Renal pelvis (tissue), 4 donors: ENCODE results near the gene RUNX1. TPM values are rescaled to one million over a fixed set of nuclear protein-coding genes. Genes with fewer than 3 reads are reported as not detected.

Source experiments
- DNase-seq: peaks from one replicate; pipeline ENCODE4 v3.0.0-alpha.2; 2013
- polyA plus RNA-seq, 3 donors: library from polyadenylated mRNA; unstranded; fragments of 120-200 nt; gene quantifications; one replicate each; pipeline ENCODE4 v1.2.1, GENCODE V29; 2013; ENCODE audit not compliant: insufficient read length in 3 of 3

Gene RUNX1
- polyA plus RNA-seq, 3 donors, result 2.2 to 3.1 (median 2.6) TPM

- no peak for DNase-seq
These were observed 14.5 kb upstream of the RUNX1 start for GRCh38 chr21:35063428-35064172.

DNA sequence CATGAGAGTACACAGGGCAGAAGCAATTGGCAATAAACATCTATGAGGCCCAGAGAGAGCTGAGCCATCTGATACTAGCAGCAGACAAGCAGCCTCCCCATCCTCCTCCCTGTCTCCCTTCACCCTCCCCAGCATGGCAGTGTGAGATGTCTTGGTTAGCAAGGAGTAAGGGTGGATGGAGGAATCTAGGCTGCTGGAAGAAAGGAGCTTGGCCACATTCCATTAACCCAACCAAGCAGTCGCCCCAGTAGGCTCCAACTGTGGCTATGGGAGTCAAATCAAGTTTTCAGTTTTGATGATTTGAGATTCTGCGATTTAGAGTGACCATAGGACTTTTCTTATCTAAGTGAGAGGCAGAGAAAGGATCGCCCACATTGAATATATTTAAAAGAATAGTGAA is 12.9 kb upstream of the RUNX1 start:
- no peak for DNase-seq

DNA sequence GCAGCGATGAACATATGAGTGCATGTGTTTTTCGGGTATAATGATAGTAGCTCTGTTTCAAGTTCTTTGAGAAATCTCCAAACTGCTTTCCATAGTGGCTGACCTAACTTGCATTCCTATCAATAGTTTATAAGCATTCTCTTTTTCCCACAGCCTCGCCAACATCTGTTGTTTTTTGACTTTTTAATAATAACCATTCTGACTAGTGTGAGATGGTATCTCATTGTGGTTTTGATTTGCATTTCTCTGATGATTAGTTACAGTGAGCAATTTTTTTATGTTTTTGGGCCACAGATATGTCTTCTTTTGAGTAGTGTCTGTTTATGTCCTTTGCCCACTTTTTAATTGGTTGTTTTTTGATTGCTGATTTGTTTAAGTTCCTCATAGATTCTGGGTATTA is 10.6 kb upstream of the RUNX1 start:
- no peak for DNase-seq

- no peak for DNase-seq
These were observed 9.0 kb upstream of the RUNX1 start for GRCh38 chr21:35058058-35058457.

GRCh38 chr21:35057428-35057827 is 8.3 kb upstream of the RUNX1 start:
- no peak for DNase-seq

DNA sequence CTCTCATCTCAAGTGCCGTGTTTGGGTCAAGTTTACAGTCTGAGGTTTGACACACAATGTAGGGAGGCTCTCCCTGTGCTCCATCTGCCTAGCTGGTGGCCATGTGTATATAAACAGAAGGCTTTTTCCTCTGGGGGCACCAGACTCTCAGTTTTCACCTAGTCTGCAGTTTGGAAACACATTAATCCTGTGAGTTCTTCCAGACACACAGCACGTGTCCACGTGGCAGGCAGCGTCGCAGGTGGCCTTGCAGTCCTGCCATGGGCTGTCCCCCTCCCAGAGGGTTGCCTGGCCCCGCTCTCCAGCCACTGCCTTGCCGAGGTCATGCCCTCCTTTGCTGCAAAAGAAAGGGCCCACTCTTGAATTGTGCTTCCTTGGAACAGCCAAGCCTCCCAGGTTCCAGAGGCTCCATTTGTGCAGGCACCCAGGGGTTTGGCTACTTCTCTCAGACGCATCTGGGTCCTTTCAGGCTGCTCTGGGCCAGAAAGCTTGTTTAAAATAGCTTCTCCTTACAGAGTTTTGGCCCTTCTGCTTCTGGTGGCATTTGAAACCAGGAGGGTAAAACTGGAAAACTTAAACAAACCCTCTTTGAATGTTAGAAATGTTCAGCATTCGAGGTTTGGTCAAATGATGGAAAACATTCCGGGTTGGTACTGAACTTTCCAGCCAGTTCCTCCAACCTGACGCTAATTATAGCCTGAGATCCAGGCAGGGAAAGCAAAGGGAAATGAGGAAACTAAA is 4.4 kb upstream of the RUNX1 start:
- no peak for DNase-seq

GRCh38 chr21:35052801-35053200 is 3.7 kb upstream of the RUNX1 start:
- DNase-seq, result no peak

GRCh38 chr21:35051287-35051818 is 2.3 kb upstream of the RUNX1 start:
- no peak for DNase-seq

DNA sequence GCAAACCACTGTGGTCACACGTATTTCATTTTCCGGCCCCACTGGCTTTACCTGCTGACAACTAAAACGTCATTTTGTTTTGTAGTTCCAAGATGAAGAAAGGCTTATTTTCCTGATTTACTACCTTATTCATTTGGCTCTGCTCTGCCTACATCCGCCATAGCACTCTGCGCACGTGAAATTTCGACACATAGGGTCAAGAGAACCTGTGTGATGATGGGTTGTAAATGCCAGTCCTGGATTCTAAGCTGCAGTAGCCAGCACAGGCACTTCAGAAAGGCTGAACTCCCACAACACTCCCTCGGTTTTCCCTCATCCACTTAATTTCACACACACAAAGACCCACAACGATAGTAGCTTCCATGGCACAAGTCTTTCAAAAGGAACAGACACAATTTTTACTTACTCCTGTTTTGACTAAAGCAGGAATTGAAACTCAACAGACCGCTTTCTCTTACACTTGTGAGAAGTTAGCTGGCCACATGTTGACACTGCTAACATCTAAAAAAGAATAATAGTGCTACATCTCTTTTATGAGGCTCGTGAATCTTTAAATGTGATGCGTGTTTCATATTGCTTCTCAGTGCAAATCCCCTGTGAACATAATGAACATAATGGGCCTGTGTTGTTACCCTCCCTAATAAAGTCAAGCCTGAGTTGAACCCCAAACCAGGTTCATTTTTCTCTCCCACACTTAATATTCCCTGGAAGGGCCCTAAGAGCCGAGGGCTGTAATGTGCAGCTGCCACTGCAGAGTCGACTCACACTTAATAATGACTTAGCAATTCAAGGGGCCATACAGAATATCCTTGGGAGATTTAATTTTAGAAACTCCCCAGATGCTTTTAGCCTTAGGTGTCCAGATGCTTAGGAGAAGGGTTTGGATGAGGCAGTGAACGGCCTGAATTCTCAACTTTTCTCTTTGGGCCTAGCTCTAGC is 1.5 kb upstream of the RUNX1 start:
- DNase-seq, result no peak

DNA sequence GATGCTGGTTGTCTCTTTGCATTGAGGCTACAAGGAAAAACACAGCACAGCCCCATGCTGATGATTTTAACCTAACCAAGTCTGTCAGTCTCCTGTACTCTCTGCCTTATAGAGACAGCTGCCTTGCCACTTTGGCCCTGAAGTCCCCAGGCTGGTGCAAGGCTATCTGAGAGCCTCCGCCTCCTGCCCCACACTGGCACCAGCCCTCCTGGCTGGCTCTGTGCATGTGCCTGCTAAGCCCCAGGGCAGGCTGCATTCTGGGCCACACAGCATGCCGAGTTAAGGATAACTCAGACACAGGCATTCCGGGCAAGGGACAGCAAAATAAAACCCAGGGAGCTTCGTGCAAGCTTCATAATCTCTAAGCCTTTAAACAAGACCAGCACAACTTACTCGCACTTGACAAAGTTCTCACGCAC is 910 bp downstream of the RUNX1 start:
- no peak for DNase-seq

- DNase-seq, result no peak
These were observed 2.2 kb downstream of the RUNX1 start for GRCh38 chr21:35046880-35047229.

- no peak for DNase-seq
These were observed 2.9 kb downstream of the RUNX1 start for GRCh38 chr21:35046263-35046624.

- DNase-seq, result no peak
These were observed 3.4 kb downstream of the RUNX1 start for GRCh38 chr21:35045542-35046262.

GRCh38 chr21:35044770-35045541 is 4.1 kb downstream of the RUNX1 start:
- no peak for DNase-seq

GRCh38 chr21:35044128-35044527 is 5.0 kb downstream of the RUNX1 start:
- DNase-seq, result no peak

- DNase-seq, result no peak
These were observed 5.6 kb downstream of the RUNX1 start for GRCh38 chr21:35043549-35043948.

GRCh38 chr21:35042836-35043235 is 6.3 kb downstream of the RUNX1 start:
- no peak for DNase-seq

DNA sequence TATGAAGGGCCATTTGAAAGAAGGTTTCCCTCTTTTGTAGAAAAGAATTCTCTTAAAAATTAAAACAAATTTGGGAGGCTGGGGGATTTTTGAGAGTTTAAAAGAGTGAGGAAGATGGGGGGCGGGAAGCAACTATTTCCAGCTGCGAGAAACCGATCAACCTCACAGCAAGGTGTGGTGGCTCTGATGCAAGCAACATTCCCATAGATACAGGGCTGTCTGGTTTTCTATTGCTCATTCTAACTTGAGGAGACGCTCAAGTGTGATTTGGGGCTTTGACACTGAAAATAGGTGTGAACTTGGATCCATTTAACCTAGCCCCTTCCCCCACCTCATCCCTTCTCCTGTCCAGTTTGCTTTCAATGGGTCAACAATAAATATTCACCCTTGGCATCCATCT is 7.2 kb downstream of the RUNX1 start:
- no peak for DNase-seq

- DNase-seq, result no peak
These were observed 8.0 kb downstream of the RUNX1 start for GRCh38 chr21:35041122-35041521.

DNA sequence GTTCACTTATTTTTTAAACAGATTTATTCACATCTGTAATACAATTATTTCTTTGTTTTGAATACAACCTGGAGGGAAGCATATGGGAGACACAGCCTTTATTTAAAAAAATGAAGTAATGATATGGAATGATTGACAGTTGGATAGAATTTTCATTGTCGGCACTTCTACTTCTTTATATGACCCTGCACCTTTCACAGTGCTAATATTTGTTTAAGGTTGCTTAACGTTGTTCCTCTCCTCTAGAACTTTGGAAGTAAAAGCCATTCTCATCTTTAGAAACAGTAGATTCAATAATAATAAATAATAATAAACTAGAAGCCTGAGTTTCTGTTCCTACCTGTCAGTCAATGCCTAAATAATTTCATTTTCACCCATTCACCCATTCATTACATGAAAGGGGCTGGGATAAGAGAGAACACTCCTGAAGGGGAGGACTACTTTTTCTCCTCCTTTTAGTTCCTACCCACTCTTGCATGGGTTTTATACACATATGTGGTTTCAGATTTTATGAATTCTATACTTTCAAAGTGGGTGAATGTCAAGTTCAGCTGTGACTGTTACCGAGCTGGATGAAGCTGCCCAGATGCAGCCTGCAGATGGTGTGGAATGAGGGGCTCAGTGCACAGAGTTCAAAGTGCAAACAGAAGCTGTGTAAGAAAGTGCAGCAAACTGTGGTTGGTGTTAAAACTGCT is 9.4 kb downstream of the RUNX1 start:
- DNase-seq, result no peak
